Gastroesophageal sphincter (tissue), 3 donors: ENCODE measurements around the gene SH3RF3.

Source experiments
- CTCF ChIP-seq, 4 experiments: fragments of 200-600 bp in 2 of 4; fragments of 450-650 bp in 2 of 4; sonication (generic) in 1 of 4; IDR thresholded peaks; one replicate each; pipeline ENCODE4 v1.5.1; 2017 to 2019; ENCODE audit warnings: antibody characterized with exemption in 4 of 4, mild to moderate bottlenecking in 2 of 4, moderate library complexity in 2 of 4
- EP300 ChIP-seq: sonication (generic); formaldehyde crosslinking; IDR thresholded peaks from one replicate; pipeline ENCODE4 v1.6.1; 2017; ENCODE audit warnings: antibody characterized with exemption, mild to moderate bottlenecking
- POLR2A ChIP-seq, 2 donors: fragments of 450-650 bp; IDR thresholded peaks; one replicate each; pipeline ENCODE4 v1.6.1; 2017; ENCODE audit warnings: antibody characterized with exemption in 2 of 2, mild to moderate bottlenecking in 2 of 2, moderate library complexity in 1 of 2
- POLR2AphosphoS5 ChIP-seq: sonication (generic); formaldehyde crosslinking; IDR thresholded peaks from one replicate; pipeline ENCODE4 v1.6.1; 2017; ENCODE audit warnings: antibody characterized with exemption

DNA sequence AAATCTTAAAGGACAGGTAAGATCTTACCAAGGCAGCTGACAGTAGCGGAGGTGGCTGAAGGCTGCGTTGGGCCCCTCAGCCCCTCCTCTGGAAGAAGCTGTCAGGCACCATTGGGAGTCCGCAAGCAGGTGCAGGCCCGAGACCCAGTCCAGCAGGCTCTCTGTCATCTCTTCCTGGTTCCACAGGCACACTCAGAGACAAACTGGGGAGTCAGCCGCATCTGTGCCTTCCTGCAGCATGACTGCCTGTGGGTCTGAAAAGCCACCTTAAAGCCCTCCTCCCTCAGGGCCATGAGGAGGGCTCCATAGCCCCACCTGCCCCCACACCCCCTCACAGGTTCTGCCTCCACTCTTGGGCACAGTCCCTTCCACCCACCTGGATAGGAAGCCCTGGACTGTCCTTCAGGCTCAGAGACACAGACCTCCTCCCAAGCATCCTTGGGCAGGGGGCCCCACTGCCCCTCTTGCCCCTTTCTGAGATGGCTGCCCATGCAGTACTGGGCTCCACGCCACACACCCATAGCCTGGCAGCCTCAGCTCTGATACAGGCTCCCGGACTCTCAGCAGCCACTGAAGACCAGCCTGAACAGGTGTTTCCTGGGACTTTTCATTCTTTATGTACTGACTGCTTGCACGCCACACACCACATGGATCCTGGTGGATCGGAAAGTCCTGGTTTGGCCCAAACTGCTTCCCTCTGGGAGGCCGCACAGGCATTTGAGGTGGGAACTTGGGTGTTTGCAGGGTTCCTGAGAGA lies 245.0 kb downstream of the SH3RF3 start:
- no peak for TF ChIP-seq POLR2AphosphoS5
- no peak for TF ChIP-seq POLR2A (IDR thresholded peaks at IDR 0.05)
- TF ChIP-seq CTCF (IDR thresholded peaks at IDR 0.05) = no peak
- TF ChIP-seq EP300 = no peak
